SKM-1 (cell line): Measurements from ENCODE around the gene PSORS1C1.
"Not testable (repeated sequence)": the region's sequence is repeated elsewhere in the genome, so short reads cannot be mapped to it uniquely, and the experiment has no call there.

Experiments used
- DNase-seq: peaks from one replicate; lab custom pipeline; 2025; ENCODE audit not compliant: unreplicated experiment; lab: John Stamatoyannopoulos, UW

Gene PSORS1C1

DNA sequence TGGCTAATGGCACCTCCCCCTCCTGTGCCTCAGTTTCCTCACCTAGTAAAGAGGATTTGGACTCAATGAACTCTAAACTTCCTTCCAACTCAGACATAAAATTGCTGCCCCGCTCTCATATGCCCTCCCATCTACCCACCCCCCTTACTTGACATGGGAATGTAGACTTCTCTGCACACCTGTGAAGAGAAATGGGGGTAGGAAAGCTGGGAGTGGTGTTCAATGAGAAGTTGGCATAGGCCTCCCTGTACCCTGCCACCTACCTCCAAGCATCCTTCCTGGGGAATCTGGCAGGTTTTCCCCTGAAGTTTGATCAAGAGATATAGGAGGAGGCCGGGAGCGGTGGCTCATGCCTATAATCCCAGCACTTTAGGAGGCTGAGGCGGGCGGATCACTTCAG is 59.8 kb downstream of the PSORS1C1 start:
- no peak for DNase-seq

DNA sequence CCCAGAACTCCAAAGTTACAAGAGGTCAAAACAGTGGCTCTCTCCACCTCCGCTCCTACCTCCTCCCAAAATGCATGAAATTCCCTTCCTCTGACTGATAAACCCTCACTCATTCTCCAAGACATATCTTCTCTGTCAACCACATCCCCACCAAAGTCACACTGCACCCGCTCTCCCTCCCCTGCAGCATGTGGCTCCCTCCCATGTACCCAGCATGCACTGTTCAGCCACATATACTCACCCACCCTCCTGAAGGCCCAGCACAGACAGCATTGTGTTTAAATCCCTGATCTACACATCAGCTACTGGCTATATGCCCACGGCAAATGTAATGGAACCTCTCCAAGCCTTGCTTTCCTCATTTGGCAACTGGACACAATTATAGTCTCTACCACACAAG is 61.4 kb downstream of the PSORS1C1 start:
- DNase-seq: no peak

DNA sequence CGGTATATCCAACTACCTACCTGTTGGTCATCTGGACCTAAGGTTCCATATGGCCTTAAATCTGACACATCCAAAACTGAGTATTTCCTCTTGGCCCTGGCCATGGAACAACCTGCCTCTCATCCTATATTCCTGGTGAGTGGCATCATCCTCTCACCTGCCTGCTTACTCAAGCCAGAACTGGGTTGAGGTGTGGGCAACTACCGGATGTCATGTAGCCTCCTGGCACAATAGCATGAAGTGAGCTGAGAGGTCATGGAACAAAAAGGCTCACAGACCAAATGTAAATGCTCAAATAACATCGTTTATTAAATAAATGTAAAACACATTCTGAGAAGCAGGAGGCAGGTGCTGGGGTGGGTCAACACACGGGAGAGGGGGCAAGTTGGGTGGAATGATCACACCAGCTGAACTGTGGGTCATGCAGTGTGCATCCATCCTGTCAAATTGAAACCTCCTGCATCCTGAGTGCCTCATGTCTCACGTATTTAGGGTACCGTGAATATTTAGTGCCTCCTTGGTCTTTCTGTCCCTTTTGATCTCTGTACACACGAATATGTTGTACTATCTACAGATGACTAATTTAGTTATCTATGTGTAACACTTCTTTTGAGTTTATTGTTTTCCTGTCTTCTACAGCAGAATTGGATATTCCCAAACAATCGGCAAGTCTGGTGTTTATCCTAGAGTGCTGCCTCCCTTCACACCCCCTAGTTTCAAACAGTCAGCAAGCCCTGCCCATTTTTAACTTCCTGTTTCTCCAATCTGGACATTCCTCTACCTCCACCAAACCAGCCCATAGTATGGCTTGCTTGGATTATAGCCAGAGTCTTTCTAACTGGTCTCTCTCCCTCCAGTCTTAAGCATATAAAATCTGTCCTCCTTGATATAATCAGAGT is 63.8 kb downstream of the PSORS1C1 start:
- DNase-seq: no peak

DNA sequence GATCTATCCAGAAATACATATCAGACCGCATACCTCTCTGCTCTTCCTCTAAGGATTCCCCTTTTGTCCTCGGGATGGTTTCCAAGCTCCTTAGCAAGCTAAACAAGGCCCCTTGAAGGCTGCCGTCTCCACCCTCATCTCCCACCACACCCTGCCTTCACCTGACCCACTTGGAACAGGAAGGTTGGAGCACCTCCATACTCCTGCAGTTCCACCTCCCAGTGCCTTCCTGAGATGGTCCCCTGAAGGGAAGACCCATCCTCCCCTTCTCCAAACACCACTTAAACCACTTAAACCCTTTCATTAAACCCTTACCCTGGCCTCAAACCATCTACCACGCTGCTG is 64.4 kb downstream of the PSORS1C1 start:
- DNase-seq: no peak

DNA sequence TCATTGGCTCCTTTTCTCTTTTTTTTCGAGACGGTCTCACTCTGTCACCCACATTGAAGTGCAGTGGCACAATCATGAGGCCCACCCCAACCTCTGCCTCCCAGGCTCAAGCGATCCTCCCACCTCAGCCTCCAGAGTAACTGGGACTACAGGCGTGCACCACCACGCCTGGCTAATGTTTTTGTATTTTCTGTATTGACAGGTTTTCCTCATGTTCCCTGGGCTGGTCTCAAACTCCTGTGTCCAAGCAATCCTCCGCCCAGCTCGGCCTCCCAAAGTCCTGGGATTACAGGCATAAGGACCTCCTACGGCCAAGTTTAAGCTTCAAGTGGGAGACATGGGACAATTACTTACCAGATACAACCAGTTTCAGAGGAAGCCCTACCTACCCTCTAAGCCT is 65.3 kb downstream of the PSORS1C1 start:
- DNase-seq: no peak

DNA sequence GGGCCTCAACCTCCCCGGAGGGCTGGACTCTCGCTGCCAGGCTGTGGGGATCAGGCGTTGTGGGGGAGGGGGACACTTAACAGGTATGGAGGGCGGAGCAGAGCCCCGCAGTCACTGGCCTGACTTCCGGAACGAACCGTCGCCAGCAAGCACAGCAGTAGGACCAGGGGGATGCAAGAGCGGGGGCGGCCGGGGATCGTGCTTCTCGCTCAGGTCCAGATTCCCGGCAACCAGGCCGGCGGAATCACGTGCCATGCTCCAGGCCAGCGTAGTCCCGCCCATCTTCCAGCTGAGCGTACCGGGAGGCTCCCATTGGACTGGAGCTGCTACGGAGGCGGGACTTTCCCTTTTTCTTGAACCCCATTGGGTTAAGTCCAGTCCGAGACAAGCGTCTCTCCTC is 65.9 kb downstream of the PSORS1C1 start:
- no peak for DNase-seq

DNA sequence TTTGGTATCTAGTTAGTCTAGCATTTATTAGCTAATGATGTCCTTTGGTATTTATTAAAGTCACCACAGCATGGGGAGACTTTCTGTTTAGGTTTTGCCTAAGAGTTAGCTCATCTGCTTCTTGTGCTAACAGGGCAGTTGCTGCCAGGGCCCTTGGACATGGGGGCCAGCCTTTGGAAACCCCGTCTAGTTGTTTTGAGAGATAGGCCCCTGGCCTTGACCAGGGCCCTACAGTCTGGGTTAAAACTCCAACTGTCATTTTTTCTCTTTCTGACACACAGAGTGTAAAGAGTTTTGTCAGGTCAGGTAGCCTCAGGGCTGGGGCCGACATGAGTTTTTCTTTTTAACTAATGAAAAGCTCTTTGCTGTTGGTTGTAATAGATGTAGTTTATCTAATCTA is 68.7 kb downstream of the PSORS1C1 start:
- DNase-seq: not testable (repeated sequence)

DNA sequence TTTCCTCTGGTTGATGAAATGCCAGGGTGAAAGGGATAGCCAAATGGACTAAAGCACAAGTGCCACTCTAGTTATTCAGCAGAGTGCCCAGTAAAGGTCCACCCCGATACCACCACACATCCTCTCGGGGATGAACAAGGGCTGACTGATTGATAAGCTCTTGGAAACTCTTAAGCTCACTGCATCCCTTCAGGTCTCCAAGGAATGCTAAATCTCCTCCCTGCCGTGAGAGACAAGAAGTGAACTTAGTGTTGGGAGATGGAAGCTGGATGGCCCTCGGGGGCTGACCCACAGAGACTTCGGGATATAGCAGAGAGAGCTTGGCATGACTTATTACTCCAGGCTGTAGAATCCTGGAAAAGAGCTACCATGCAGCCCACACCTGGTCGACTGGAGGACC is 69.3 kb downstream of the PSORS1C1 start:
- DNase-seq: not testable (repeated sequence)

DNA sequence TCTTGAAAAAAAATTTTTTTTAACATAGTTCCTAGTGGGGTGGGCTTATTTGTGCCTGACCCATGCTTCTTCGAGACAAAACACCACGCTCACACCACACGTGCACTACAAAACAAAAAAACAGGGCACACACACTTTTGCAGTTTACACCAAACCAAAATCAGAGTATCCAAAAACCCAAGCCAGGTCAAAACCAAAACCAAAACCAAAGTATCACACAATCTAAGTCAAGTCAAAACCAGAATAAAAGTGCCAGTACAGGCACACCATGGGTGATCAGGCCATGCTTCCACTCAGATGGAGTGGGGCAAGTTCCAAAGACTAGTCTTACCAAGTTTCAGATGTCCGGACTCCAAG is 71.1 kb downstream of the PSORS1C1 start:
- not testable (repeated sequence) for DNase-seq

DNA sequence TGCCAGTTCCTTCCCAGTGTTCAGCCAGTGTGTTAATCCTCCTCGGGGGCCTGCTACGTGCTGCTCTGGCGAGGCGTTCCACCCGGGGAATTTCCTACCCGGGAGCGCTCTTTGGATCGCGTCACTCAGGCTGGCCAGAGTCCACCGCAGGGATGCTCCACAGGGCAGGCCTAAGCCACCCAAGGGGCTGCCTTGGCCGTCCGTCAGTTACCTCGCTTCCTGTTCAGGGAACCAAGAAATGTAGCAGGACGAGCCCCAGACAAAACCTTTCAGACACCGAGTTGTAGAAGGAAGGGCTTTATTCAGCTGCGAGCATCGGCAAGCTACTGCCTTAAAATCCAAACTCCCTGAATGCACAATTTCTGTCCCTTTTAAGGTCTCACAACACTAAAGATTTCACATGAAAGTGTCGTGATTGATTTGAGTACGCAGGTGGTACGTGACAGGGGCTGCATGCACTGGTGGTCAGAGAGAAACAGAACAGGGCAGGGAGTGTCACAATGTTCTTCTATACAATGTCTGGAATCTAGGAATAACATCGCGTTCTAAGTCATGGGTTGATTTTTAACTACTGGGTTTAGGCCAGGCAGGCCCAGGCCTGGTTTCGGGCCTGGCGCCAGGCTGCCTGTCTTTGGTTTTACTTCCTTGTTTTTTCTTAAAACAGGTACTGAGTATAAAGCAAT is 71.6 kb downstream of the PSORS1C1 start:
- no peak for DNase-seq

DNA sequence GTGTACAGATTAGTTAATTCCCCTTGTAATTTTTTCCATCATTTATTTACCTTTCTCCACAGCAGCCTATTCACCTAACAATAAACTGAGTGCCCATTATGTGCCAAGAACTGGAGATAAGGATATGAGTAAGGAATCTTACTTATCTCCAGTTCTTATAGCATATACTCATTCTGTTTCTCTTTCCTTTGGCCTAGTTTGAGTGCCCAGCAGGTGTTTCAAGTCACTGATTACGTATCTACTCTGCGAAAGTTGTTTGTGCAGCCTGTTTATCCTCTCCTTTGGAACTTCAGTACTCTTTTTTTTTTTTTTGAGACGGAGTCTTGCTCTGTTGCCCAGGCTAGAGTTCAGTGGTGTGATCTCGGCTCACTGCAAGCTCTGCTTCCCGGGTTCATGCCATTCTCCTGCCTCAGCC is 73.2 kb downstream of the PSORS1C1 start:
- DNase-seq: no peak

DNA sequence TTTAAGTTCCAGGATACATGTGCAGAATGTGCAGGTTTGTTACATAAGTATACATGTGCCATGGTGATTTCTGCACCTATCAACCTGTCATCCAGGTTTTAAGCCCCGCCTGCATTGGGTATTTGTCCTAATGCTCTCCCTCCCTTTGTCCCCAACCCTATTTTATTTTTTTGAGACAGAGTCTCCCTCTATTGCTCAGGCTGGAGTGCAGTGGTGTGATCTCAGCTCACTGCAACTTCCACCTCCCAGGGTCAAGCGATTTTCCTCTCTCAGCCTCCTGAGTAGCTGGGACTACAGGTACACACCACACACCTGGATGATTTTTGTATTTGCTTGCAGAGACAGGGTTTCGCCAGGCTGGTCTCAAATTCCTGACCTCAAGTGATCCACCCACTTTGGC is 74.6 kb downstream of the PSORS1C1 start:
- DNase-seq: not testable (repeated sequence)
